SK-N-MC (cell line): Measurements from ENCODE around the gene FTCD.

Experiments used
- EZH2 ChIP-seq: fragments of 200-600 bp; sonication (generic); IDR thresholded peaks from one replicate; pipeline ENCODE4 v1.6.1; 2017; ENCODE audit warnings: antibody characterized with exemption
- FOXP2 ChIP-seq: optimal IDR thresholded peaks from 2 replicates; pipeline ENCODE3; 2011; ENCODE audit warnings: mild to moderate bottlenecking, moderate library complexity; ENCODE audit not compliant: insufficient read depth; ENCODE audit errors: extremely low read length, control extremely low read depth
- POLR2AphosphoS5 ChIP-seq: IDR thresholded peaks from 2 replicates; pipeline ENCODE4 v1.6.1; 2012; ENCODE audit warnings: mild to moderate bottlenecking, low read depth, low read length, borderline replicate concordance

DNA sequence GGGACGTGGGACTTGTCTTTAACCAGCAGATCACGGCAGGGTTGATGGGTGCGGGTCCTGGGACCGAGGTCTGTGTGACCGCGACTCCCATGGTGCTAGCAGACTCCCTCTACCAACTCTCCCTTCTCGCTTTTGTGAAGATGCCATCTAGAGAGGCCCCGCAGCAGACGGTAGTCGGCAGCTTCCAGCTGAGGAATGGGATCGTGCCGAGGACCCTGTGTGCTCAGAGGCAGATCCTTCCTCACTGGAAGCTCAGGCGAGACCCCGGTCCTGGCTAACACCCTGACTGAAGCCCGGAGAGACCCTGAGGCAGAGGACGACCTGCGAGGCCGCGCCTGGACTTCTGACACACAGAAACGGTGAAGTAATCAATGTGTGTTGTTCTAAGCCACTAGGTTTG lies 41.4 kb upstream of the FTCD start:
- TF ChIP-seq POLR2AphosphoS5 (no peak), EZH2 (no peak), FOXP2 (no peak)
